Common myeloid progenitor, CD34-positive (primary cell): Measurements from ENCODE around the gene ST8SIA4.
A peak's percentile ranks its signal among the peaks of the same experiment; 100 is the strongest.

Experiments used
- CTCF ChIA-PET: fragments of 350-600 bp; sonication (Branson Sonifier 250); formaldehyde crosslinking; loops from one replicate; lab custom pipeline; 2021; ENCODE audit warnings: antibody characterized with exemption; lab: Charles Lee
- POLR2A ChIA-PET: fragments of 350-600 bp; sonication (Branson Sonifier 250); formaldehyde crosslinking; loops from one replicate; lab custom pipeline; 2021; ENCODE audit warnings: antibody characterized with exemption; lab: Charles Lee
- DNase-seq, 3 donors: peaks; one replicate each; pipeline versions ENCODE4 v3.0.0 to v3.0.0-alpha.2; 2013
- H3K27ac ChIP-seq, 2 experiments: 1 replicate in 1 of 2; 2 replicates in 1 of 2; pipeline ENCODE4 v1.7.0; 2013; ENCODE audit warnings: inconsistent platforms in 2 of 2, low read length in 2 of 2, mild to moderate bottlenecking in 2 of 2, low read depth in 1 of 2, moderate library complexity in 1 of 2; ENCODE audit not compliant: severe bottlenecking in 2 of 2, insufficient read depth in 1 of 2, poor library complexity in 1 of 2
- H3K27me3 ChIP-seq, 5 experiments: replicated peaks in 2 of 5; 1 replicate in 3 of 5; 2 replicates in 2 of 5; pipeline versions ENCODE4 v1.6.1 to v1.7.0; 2013; ENCODE audit warnings: low read length in 4 of 5, mild to moderate bottlenecking in 2 of 5, moderate library complexity in 2 of 5, inconsistent platforms in 1 of 5; ENCODE audit not compliant: insufficient read depth in 5 of 5, control insufficient read depth in 4 of 5
- H3K36me3 ChIP-seq, 4 experiments: 1 replicate in 2 of 4; 2 replicates in 2 of 4; pipeline versions ENCODE4 v1.6.1 to v1.7.0; 2013; ENCODE audit warnings: low read length in 3 of 4, control low read depth in 1 of 4, mild to moderate bottlenecking in 1 of 4; ENCODE audit not compliant: control insufficient read depth in 4 of 4, insufficient read depth in 4 of 4
- H3K4me1 ChIP-seq, 4 experiments: 1 replicate in 3 of 4; 2 replicates in 1 of 4; pipeline versions ENCODE4 v1.6.1 to v1.7.1; 2013; ENCODE audit warnings: low read length in 3 of 4, mild to moderate bottlenecking in 3 of 4, control low read depth in 1 of 4, inconsistent platforms in 1 of 4, moderate library complexity in 1 of 4; ENCODE audit not compliant: control insufficient read depth in 4 of 4, insufficient read depth in 4 of 4; ENCODE audit errors: control extremely low read depth in 1 of 4
- H3K4me3 ChIP-seq, 7 experiments: 1 replicate in 4 of 7; 2 replicates in 3 of 7; pipeline versions ENCODE4 v1.5.1 to v1.7.0; 2013; ENCODE audit warnings: mild to moderate bottlenecking in 7 of 7, low read length in 6 of 7, moderate library complexity in 6 of 7, inconsistent platforms in 2 of 7, low read depth in 2 of 7, control low read depth in 1 of 7; ENCODE audit not compliant: insufficient read depth in 4 of 7, control insufficient read depth in 1 of 7; ENCODE audit errors: extremely low read depth in 1 of 7
- H3K9me3 ChIP-seq, 5 experiments: 1 replicate in 4 of 5; 2 replicates in 1 of 5; pipeline versions ENCODE4 v1.6.1 to v1.7.1; 2013; ENCODE audit warnings: low read length in 4 of 5, mild to moderate bottlenecking in 2 of 5, inconsistent platforms in 1 of 5, low read depth in 1 of 5, moderate library complexity in 1 of 5; ENCODE audit not compliant: control insufficient read depth in 4 of 5, insufficient read depth in 2 of 5; ENCODE audit errors: control extremely low read depth in 1 of 5
- WGBS: methylation state at CpG from one replicate; pipeline ENCODE4 v1.1.5; 2013; ENCODE audit not compliant: insufficient coverage; 5-methylcytosine and 5-hydroxymethylcytosine counted together

ST8SIA4 gene

GRCh38 chr5:100902440-100903038, 543 bp downstream of the ST8SIA4 start:
- no peaks in the 10 kb centered on the region for H3K36me3 ChIP-seq
- H3K27ac ChIP-seq = peak overlapping the region; percentile 92 to 95
- CTCF ChIA-PET = interaction anchor here (0.6 to 2.3 kb wide), 13 partner anchors 9 to 237 kb away, joined by 3 to 8 read pairs (median 4); no protein-coding TSS in a partner anchor
- whole genome bisulfite sequencing = under 1% methylated on average over 13 of the region's 14 CpGs
- H3K27me3 ChIP-seq = no peaks in the 10 kb centered on the region
- POLR2A ChIA-PET = interaction anchor here (0.7 to 1.6 kb wide), 8 partner anchors 9 to 368 kb away, joined by 3 to 6 read pairs (median 4); partner anchors contain the start of gene FAM174A
- DNase-seq = peak in 2 of 3 donors; percentile 73 to 83
- H3K9me3 ChIP-seq = no peaks in the 10 kb centered on the region
- H3K4me3 ChIP-seq = peak overlapping the region; percentile 75 to 100 (median 96)
- peaks cover 23 to 57% (median 40%) of the 10 kb centered on the region in 4 experiments for H3K4me1 ChIP-seq

GRCh38 chr5:100901821-100902341, 1.2 kb downstream of the ST8SIA4 start:
- DNase-seq = peak; percentile 83 to 95 (median 92)
- Histone ChIP-seq H3K9me3 (no peaks in the 10 kb centered on the region), H3K4me1 (peaks cover 23 to 61% (median 40%) of the 10 kb centered on the region in 4 experiments), H3K36me3 (no peaks in the 10 kb centered on the region), H3K4me3 (peak overlapping the region in 6 of 7 experiments; percentile 75 to 100 (median 94)), H3K27me3 (no peaks in the 10 kb centered on the region), H3K27ac (peak overlapping the region; percentile 92 to 95)
- CTCF ChIA-PET = interaction anchor here (0.6 to 2.5 kb wide), 12 partner anchors 10 to 188 kb away, joined by 3 to 12 read pairs (median 4); no protein-coding TSS in a partner anchor
- POLR2A ChIA-PET = interaction anchor here (0.6 to 2.0 kb wide), 10 partner anchors 9 to 167 kb away, joined by 3 to 6 read pairs (median 4); no protein-coding TSS in a partner anchor
- 0% methylated on average over 1 of the region's 9 CpGs for WGBS

- no peaks in the 10 kb centered on the region for H3K9me3 ChIP-seq
- DNase-seq = peak; percentile 98 to 100 (median 99)
- H3K36me3 ChIP-seq = peaks cover 0 to 3% (median 0%) of the 10 kb centered on the region in 4 experiments
- CTCF ChIA-PET = interaction anchor here (0.6 to 2.5 kb wide), 17 partner anchors 9 to 243 kb away, joined by 3 to 12 read pairs (median 4); no protein-coding TSS in a partner anchor
- no peaks in the 10 kb centered on the region for H3K27me3 ChIP-seq
- peak overlapping the region; percentile 75 to 100 (median 91) for H3K4me3 ChIP-seq
- POLR2A ChIA-PET = interaction anchor here (0.6 to 2.0 kb wide), 11 partner anchors 8 to 154 kb away, joined by 3 to 6 read pairs (median 3); no protein-coding TSS in a partner anchor
- WGBS = under 1% methylated on average over 42 of the region's 47 CpGs
- peaks cover 23 to 66% (median 42%) of the 10 kb centered on the region in 4 experiments for H3K4me1 ChIP-seq
- H3K27ac ChIP-seq = peak overlapping the region; percentile 92 to 95
Measured at GRCh38 chr5:100900796-100901781, 2.0 kb downstream of the ST8SIA4 start.

GRCh38 chr5:100900142-100900795, 2.8 kb downstream of the ST8SIA4 start:
- CTCF ChIA-PET = interaction anchor here (0.6 to 2.5 kb wide), 14 partner anchors 8 to 242 kb away, joined by 3 to 12 read pairs (median 4); no protein-coding TSS in a partner anchor
- POLR2A ChIA-PET = interaction anchor here (0.6 to 2.0 kb wide), 6 partner anchors 8 to 153 kb away, joined by 3 to 6 read pairs (median 4); no protein-coding TSS in a partner anchor
- peak in 2 of 3 donors; percentile 68 to 77 for DNase-seq
- H3K9me3 ChIP-seq = no peaks in the 10 kb centered on the region
- no peaks in the 10 kb centered on the region for H3K27me3 ChIP-seq
- peaks cover 23 to 65% (median 42%) of the 10 kb centered on the region in 4 experiments for H3K4me1 ChIP-seq
- H3K36me3 ChIP-seq = peaks cover 0 to 5% (median 1%) of the 10 kb centered on the region in 4 experiments
- H3K4me3 ChIP-seq = peak overlapping the region; percentile 46 to 100 (median 79)
- H3K27ac ChIP-seq = peak overlapping the region; percentile 76 to 84
- 0% methylated on average over 6 of the region's 19 CpGs for WGBS

GRCh38 chr5:100899675-100900074, 3.4 kb downstream of the ST8SIA4 start:
- peak overlapping the region; percentile 76 to 84 for H3K27ac ChIP-seq
- ChIA-PET POLR2A (interaction anchor here (1.5 kb wide), 1 partner anchor 71 kb away, joined by 3 read pairs; no protein-coding TSS in a partner anchor), CTCF (interaction anchor here (0.7 to 2.5 kb wide), 6 partner anchors 8 to 109 kb away, joined by 3 to 12 read pairs (median 5); no protein-coding TSS in a partner anchor)
- peaks cover 19 to 59% (median 41%) of the 10 kb centered on the region in 4 experiments for H3K4me1 ChIP-seq
- peak overlapping the region in 6 of 7 experiments; percentile 46 to 100 (median 80) for H3K4me3 ChIP-seq
- H3K27me3 ChIP-seq = no peaks in the 10 kb centered on the region
- 63% methylated on average over 1 of the region's 2 CpGs for WGBS
- H3K9me3 ChIP-seq = no peaks in the 10 kb centered on the region
- DNase-seq = peak in 1 of 3 donors; percentile 8
- H3K36me3 ChIP-seq = peaks cover 0 to 5% (median 1%) of the 10 kb centered on the region in 4 experiments
